GM19328 (cell line): ENCODE results near the gene MAOA.
"Not testable (repeated sequence)": the region's sequence is repeated elsewhere in the genome, so short reads cannot be mapped to it uniquely, and the experiment has no call there.

Experiments
- ATAC-seq: cut with Tn5 transposase; IDR thresholded peaks from one replicate; pipeline ENCODE4 v1.9.1; 2021; ENCODE audit warnings: mild to moderate bottlenecking, moderate library complexity; ENCODE audit not compliant: unreplicated experiment

The MAOA gene

GRCh38 chrX:43661521-43662240 lies 5.6 kb downstream of the MAOA start:
- no peak for ATAC-seq

DNA sequence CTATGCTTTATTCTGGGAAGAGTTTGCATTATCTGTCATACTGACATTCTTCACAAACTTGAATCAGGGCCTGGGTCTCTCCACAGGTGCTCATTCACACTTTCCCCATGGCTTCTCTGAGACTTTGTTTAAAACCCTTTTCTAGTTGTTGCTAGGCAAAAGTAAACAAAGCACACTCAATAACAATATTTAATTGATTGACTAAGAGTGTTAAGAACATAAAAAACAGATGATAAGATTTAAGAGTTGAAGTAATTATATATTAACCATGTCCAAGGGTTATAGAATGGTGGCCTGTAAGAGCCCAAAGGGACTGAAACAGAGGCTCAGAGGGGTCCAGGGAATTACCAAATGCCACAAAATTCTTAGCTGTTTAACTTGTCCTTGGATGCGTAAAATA lies 7.1 kb downstream of the MAOA start:
- ATAC-seq, result no peak

DNA sequence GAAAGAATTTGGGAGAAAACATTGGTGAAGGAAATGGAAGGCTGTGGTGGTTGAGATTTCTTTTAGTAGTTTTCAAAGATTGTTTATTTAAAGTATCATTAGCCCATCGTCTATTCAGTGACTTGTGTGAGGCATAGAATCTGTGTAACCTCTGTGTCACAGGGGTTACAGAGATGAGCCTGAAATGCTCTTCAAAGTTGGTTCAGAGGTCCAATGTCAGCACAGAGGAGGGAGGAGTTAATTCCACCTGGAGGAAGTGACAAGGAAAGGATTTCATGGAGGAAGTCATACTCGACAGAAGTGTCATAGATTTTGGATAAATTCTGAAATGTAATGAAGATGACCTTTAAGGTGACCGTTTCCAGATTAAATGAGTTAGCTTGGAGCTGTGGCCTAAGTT lies 8.2 kb downstream of the MAOA start:
- no peak for ATAC-seq

GRCh38 chrX:43664708-43665107 lies 8.6 kb downstream of the MAOA start:
- no peak for ATAC-seq

DNA sequence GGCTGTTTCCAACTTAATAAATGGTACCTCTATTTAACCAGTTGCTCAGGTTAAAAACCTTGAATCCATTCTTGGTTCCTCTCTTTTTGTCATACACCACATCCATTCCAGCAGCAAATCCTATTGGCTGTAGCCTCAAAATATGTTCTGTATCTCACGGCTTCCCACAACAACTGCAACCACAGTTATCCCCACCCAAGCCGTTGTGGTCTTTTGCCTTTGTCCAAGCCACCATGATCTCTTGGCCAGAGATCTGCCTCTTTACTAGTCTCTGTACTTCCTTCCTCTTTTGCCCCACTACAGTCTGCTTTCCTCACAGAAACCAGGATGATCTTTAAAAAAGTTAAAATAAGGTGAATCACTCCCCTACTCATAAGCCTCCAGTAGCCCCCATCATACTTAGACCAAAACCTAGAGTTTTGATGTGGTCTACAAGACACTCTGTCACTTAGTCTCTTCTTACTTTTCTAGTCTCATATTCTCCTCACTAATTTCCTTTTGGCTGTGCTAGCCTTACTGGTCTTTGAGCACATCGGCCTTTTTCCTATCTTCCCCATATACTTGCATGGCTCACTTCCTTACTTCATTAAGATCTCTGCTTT lies 10.3 kb downstream of the MAOA start:
- no peak for ATAC-seq

- ATAC-seq, result not testable (repeated sequence)
Measured at GRCh38 chrX:43675965-43676628, 20.0 kb downstream of the MAOA start.

DNA sequence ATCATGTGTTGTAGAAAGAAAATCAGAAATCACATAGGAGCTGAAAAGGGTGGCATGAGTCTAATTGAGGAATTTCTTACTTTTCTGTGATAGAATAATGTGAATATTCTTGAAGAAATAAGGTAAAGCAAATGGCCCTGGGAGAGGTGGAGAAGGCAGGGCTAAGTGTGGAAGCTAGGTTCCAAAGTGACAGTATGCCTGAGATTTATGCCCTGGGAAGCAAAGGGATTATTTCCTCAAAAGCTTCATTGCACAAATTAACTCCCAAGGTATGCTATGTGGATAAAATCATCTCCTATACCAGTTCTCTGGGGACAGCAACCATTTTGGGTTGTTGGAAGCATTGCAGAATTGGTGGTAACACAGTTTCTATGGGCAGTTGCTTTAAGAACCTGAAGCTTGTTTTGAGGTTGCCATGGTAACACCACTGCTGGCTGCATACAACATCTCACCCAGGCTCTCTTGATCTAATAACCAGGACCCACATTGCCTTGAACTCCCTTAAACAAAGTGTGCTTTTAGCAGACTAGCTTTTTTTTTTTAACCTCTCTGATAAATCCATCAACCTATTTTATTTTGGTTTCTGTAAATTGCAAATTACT lies 21.0 kb downstream of the MAOA start:
- no peak for ATAC-seq

- ATAC-seq, result no peak
Measured at GRCh38 chrX:43677993-43678392, 21.9 kb downstream of the MAOA start.

- no peak for ATAC-seq
Measured at GRCh38 chrX:43679058-43679457, 23.0 kb downstream of the MAOA start.

- ATAC-seq, result no peak
Measured at GRCh38 chrX:43679778-43680177, 23.7 kb downstream of the MAOA start.

DNA sequence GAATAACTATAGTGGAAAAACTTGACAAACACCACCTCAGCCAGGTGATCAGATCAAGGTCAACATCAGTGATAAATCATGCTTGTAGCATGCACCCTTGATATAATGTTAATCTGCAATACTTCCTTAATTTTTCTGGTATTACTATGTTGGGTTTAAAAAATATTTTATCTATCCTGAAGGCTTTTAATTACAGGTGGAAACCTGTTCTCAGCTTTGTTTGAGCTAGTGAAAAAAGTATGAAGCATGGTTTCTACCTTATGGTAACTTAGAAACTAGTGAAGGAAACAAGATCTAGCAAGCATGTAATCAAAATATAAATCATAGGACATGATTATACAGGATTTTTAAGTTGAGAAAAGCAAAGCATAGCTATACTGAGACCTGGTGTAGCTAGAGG lies 26.6 kb downstream of the MAOA start:
- ATAC-seq, result no peak

GRCh38 chrX:43685221-43685620 lies 29.1 kb downstream of the MAOA start:
- ATAC-seq, result no peak

GRCh38 chrX:43688586-43688985 lies 32.5 kb downstream of the MAOA start:
- ATAC-seq, result no peak

DNA sequence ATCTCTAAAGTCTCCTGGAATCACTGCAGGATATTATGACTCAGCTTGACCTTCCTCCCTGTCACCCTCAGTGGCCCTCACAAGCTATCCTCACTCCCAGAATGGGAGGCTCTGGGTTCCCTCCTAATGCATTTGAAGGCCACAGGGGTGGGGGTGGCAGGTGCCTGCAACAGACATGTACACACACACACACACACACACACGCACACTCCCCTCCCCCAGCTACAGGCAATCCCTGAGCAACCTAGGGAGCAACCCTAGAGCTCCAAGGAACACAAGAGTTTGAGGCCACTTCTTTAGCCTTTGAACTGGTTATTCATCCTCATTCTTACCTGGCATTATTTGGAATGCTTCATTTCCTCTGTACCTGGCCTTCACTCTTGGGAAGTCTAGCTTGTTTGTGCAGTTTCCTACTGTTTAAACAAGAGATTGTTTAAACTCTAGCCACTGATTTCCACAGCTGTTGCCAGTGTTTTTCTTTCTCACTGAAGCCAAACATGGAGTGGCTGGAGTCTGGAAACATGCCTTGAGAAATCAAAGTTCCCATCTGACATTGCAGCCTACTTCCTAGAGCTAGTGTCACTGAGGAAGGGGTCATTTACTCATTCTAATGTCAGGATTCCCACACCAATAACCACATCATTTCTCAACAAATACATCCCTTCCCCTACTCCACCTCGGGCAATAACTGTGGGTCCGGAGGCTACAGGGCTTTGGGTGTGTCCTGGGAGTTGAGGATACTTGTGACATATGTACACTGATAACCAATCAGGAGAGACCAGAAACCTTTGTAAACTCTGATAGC lies 37.7 kb downstream of the MAOA start:
- no peak for ATAC-seq

DNA sequence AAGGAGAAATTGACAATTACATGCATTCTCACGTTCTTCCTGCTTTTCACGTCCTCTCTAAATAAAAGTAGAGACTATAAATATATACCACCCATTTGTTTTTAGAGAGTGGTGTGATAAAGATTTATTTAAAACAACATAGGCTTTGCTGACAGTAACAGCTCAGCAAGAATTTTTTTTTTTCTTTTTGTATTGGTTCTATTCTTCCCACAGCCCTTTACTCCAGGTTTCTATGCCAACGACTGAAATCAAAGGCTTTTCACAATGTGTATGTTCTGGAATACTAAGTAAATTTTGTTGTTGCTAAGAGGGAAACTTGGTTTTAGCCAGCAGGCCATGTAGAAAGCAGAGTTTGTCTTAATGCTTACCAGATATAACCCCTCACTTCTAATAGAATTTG lies 43.4 kb downstream of the MAOA start:
- ATAC-seq, result no peak

- no peak for ATAC-seq
Measured at GRCh38 chrX:43702079-43702524, 46.0 kb downstream of the MAOA start.

DNA sequence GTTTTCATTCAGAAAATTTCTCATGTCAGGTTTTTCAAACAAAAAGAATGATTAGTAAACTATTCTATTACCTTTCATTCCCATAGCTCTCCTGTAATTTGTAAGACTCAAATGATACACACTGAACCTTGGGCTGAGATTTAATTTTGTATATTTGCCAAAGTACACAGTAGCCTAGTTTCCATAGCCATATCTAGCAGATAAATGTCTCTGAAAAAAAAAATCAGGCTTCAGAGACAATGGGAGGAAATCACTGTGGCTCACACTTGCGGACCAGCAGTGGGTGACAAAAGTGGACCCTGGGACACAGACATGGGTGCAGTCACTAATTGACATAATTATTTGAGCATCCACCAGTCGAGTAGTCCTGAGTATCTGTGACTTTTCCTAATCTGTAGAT lies 46.6 kb downstream of the MAOA start:
- no peak for ATAC-seq

- no peak for ATAC-seq
Measured at GRCh38 chrX:43703211-43703791, 47.2 kb downstream of the MAOA start.

GRCh38 chrX:43706786-43707370 lies 50.8 kb downstream of the MAOA start:
- no peak for ATAC-seq

- no peak for ATAC-seq
Measured at GRCh38 chrX:43707812-43708548, 51.9 kb downstream of the MAOA start.
